Measurements from ENCODE around the gene GARIN5A.

Gene GARIN5A

DNA sequence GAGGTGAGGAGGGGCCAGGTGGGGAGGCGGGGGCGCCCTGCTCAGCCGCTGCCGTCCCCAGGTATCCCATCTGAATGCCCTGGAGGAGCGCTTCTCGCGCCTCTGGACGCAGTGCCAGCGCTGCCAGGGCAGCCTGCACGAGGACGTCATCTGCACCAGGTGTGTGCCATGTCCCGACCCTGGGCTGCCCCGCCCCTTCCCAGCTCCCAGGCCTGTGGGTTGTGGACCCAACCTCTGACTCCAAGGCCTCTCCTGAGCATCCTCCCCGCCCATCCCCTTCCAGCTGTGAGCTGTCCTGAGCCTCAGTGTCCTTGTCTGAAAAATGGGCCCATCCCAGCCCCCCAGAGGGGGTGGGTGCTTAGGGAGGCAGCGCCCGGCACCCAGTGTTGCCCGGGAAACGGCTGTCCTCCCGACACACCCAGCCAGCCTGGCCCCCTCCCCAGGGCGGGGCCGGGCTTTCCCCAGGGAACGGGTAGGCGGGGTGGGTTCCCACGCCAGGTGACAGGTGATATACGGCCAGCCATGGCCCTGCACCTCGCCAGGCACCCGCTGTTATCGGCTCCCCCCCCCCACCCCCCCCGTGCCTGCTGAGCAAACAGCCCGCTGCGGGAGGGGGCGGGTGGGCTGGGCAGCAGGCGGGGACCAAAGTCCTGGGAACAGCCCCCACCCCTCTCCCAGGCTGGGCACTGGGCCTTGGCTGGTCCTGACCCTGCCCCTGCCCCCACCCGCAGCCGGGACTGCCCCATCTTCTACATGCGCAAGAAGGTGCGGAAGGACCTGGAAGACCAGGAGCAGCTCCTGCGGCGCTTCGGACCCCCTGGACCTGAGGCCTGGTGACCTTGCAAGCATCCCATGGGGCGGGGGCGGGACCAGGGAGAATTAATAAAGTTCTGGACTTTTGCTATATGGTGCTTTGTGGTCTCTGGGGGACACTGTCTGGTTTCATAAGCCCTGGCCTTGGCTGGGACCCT is 59.3 kb downstream of the GARIN5A start:
- DNase-seq (ENCODE audit: low read depth) = no peak
